ENCODE measurements around the gene ST3GAL6.

DNA sequence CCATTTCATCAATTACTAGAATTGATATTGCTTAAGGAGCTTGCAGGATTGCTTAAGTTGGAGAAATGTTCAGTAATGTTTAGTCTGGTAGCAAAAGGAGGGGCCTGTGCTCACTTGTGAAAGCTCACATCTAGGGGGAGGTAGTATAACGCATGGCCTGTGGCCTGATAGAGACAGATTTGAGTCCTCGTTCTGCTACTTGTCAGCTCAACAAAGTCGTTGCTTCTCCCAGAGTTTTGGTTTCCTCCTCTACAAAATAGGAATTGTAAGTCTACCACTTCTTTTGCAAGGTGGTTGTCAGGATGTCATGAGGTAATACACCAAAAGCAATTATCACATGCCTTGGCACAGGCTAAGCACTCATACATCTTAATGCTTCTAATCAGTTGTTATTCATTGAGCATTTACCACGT lies 1.3 kb downstream of the ST3GAL6 start:
- peak; percentile 68; the same call in 1 of the 2 replicates for TF ChIP-seq MYC (IDR thresholded peaks at IDR 0.05; ENCODE audit: low read depth, low read length)
- TF ChIP-seq, protein P1, sequence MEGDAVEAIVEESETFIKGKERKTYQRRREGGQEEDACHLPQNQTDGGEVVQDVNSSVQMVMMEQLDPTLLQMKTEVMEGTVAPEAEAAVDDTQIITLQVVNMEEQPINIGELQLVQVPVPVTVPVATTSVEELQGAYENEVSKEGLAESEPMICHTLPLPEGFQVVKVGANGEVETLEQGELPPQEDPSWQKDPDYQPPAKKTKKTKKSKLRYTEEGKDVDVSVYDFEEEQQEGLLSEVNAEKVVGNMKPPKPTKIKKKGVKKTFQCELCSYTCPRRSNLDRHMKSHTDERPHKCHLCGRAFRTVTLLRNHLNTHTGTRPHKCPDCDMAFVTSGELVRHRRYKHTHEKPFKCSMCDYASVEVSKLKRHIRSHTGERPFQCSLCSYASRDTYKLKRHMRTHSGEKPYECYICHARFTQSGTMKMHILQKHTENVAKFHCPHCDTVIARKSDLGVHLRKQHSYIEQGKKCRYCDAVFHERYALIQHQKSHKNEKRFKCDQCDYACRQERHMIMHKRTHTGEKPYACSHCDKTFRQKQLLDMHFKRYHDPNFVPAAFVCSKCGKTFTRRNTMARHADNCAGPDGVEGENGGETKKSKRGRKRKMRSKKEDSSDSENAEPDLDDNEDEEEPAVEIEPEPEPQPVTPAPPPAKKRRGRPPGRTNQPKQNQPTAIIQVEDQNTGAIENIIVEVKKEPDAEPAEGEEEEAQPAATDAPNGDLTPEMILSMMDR (IDR thresholded peaks at IDR 0.05; ENCODE audit: low read depth, low read length), result no peak

Data from NB4 (cell line).